Peyer's patch (tissue), 4 donors: ENCODE results near the gene PLCD1. TPM values are rescaled to one million over a fixed set of nuclear protein-coding genes. Genes with fewer than 3 reads are reported as not detected.

ENCODE experiments used
- DNase-seq, 3 donors: peaks; one replicate each; pipeline ENCODE4 v3.0.0-alpha.2; 2017 to 2019
- H3K27ac ChIP-seq, 4 donors: fragments of 200-600 bp; sonication (generic); one replicate each; pipeline ENCODE4 v1.5.1; 2016 to 2019
- H3K27me3 ChIP-seq, 2 donors: fragments of 200-600 bp; sonication (generic); one replicate each; pipeline ENCODE4 v1.5.1; 2019
- H3K36me3 ChIP-seq, 3 donors: fragments of 200-600 bp; sonication (generic); one replicate each; pipeline ENCODE4 v1.5.1; 2016 to 2019
- H3K4me1 ChIP-seq, 4 donors: fragments of 200-600 bp; sonication (generic); one replicate each; pipeline ENCODE4 v1.5.1; 2016 to 2019
- H3K4me3 ChIP-seq, 4 donors: fragments of 200-600 bp; sonication (generic); 1 replicate in 3 of 4; 2 replicates in 1 of 4; pipeline ENCODE4 v1.5.1; 2016 to 2019; ENCODE audit warnings: mild to moderate bottlenecking in 1 of 4
- H3K9me3 ChIP-seq, 4 donors: fragments of 200-600 bp; sonication (generic); one replicate each; pipeline ENCODE4 v1.5.1; 2016 to 2019; ENCODE audit warnings: mild to moderate bottlenecking in 1 of 4
- CTCF ChIP-seq, 6 experiments: fragments of 450-650 bp in 4 of 6; fragments of 200-600 bp in 2 of 6; sonication (generic) in 1 of 6; IDR thresholded peaks; one replicate each; pipeline ENCODE4 v1.5.1; 2017 to 2019; ENCODE audit warnings: antibody characterized with exemption in 6 of 6, mild to moderate bottlenecking in 3 of 6, moderate library complexity in 1 of 6
- POLR2A ChIP-seq, 2 donors: fragments of 450-650 bp; IDR thresholded peaks; one replicate each; pipeline ENCODE4 v1.5.1; 2017; ENCODE audit warnings: antibody characterized with exemption in 2 of 2, mild to moderate bottlenecking in 2 of 2, moderate library complexity in 2 of 2
- total RNA-seq, 4 donors: library from RNA; depleted of rRNA; stranded (reverse); fragments of >200 nt; gene quantifications; one replicate each; pipeline ENCODE4 v1.1.0, GENCODE V29; 2016

PLCD1 gene
- total RNA-seq, 4 donors from 2014 or later, result 36.6 to 47.0 (median 40.5) TPM

DNA sequence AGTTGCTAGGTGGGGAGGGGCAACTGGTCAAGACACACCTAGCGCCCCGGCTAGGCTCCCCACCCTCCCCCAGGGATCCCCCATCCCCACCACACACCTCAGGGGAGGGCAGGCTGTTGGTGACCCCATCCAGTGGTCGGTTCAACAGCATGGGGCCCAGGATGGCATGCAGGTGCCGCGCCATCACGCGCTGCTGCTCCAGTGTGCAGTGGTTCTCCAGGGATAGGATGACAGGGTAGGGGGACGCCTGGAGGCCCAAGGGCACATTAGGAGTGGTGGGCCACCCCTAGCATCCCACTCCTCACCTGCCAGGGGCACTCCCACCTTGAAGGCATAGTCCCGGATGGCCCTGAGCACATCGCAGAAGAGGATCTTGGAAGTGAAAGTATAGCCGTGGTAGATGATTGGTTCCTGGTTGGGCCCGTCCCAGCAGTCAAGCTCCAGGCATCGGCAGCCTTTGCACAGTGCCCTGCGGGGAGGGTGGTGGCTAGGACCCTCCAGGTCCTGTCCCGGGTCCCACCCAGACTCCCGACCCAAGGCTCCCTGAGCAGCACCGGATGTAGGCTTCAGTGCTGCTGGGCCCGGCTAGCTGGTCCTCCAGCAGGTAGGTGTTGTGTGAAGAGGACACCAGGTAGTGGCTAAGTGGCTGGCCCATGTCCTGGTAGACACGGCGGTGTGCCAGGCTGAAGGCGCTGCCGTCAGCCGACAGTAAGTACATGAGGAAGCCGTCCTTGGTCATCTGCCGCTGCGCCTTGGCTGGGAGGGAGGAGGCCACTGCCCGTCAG lies 19.4 kb downstream of the PLCD1 start:
- Histone ChIP-seq H3K4me1 (peaks cover 0 to 4% (median 0%) of the 10 kb centered on the region in 4 donors), H3K27ac (peak overlapping the region in 1 of 4 donors; percentile 13), H3K36me3 (peaks cover 0 to 45% (median 3%) of the 10 kb centered on the region in 3 donors), H3K9me3 (no peaks in the 10 kb centered on the region), H3K27me3 (no peaks in the 10 kb centered on the region), H3K4me3 (no peak overlapping the region)
- DNase-seq, result peak in 1 of 3 donors; percentile 56
- TF ChIP-seq CTCF (IDR thresholded peaks at IDR 0.05) (no peak), POLR2A (IDR thresholded peaks at IDR 0.05) (no peak)

GRCh38 chr3:38008971-38009580 lies 20.4 kb downstream of the PLCD1 start:
- no peak overlapping the region for H3K4me3 ChIP-seq
- no peak overlapping the region for H3K27ac ChIP-seq
- H3K36me3 ChIP-seq, result peaks cover 0 to 42% (median 3%) of the 10 kb centered on the region in 3 donors

GRCh38 chr3:38008191-38008701 lies 21.2 kb downstream of the PLCD1 start:
- Histone ChIP-seq H3K27me3 (no peaks in the 10 kb centered on the region), H3K27ac (no peak overlapping the region), H3K9me3 (no peaks in the 10 kb centered on the region), H3K4me3 (no peak overlapping the region), H3K36me3 (peaks cover 0 to 42% (median 3%) of the 10 kb centered on the region in 3 donors), H3K4me1 (peaks cover 0 to 14% (median 0%) of the 10 kb centered on the region in 4 donors)
- peak in 1 of 3 donors; percentile 53 for DNase-seq
- TF ChIP-seq CTCF (IDR thresholded peaks at IDR 0.05) (no peak), POLR2A (IDR thresholded peaks at IDR 0.05) (no peak)

More at GRCh38 chr3:38008971-38009580, 20.4 kb downstream of the PLCD1 start:
- Histone ChIP-seq H3K4me1 (peaks cover 0 to 6% (median 0%) of the 10 kb centered on the region in 4 donors), H3K9me3 (no peaks in the 10 kb centered on the region), H3K27me3 (no peaks in the 10 kb centered on the region)
- DNase-seq, result peak in 1 of 3 donors; percentile 50
- TF ChIP-seq POLR2A (IDR thresholded peaks at IDR 0.05) (no peak), CTCF (IDR thresholded peaks at IDR 0.05) (no peak)

DNA sequence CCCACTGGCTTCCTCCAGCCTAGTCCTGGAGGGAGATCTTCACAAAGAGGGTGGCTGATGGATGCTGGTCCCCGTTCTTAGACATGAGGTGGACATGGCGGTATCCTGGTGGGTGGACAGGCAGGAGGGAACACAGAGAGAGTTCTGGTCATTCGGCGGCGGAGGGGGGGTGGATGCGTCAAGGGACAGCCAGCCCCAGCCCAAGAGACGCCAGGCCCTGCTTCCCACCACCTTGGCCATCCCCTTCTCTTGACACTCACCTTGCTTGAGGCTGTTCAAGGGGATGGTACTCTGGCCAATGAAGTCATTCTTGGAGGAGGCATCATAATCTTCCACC lies 21.7 kb downstream of the PLCD1 start:
- peak in 1 of 3 donors; percentile 48 for DNase-seq
- Histone ChIP-seq H3K9me3 (no peaks in the 10 kb centered on the region), H3K4me3 (no peak overlapping the region), H3K27ac (no peak overlapping the region), H3K4me1 (peaks cover 0 to 19% (median 0%) of the 10 kb centered on the region in 4 donors), H3K36me3 (peaks cover 0 to 47% (median 3%) of the 10 kb centered on the region in 3 donors), H3K27me3 (no peaks in the 10 kb centered on the region)
- TF ChIP-seq CTCF (IDR thresholded peaks at IDR 0.05) (no peak), POLR2A (IDR thresholded peaks at IDR 0.05) (no peak)

GRCh38 chr3:38006445-38006995 lies 22.9 kb downstream of the PLCD1 start:
- TF ChIP-seq CTCF (IDR thresholded peaks at IDR 0.05), result no peak
- TF ChIP-seq POLR2A (IDR thresholded peaks at IDR 0.05), result no peak
- Histone ChIP-seq H3K4me1 (peaks cover 0 to 23% (median 0%) of the 10 kb centered on the region in 4 donors), H3K9me3 (no peaks in the 10 kb centered on the region), H3K27ac (no peak overlapping the region), H3K4me3 (no peak overlapping the region), H3K36me3 (peaks cover 0 to 59% (median 3%) of the 10 kb centered on the region in 3 donors), H3K27me3 (no peaks in the 10 kb centered on the region)
- no peak for DNase-seq
